ENCODE measurements around the gene FIBP. TPM values are rescaled to one million over a fixed set of nuclear protein-coding genes. Genes with fewer than 3 reads are reported as not detected.

The FIBP gene
- total and polyA plus RNA-seq, 10 of the 15 experiments (the other 5 are each of a cell fraction or from before 2014, with no cell fraction given) = 65.1 to 182 (median 94.6) TPM

DNA sequence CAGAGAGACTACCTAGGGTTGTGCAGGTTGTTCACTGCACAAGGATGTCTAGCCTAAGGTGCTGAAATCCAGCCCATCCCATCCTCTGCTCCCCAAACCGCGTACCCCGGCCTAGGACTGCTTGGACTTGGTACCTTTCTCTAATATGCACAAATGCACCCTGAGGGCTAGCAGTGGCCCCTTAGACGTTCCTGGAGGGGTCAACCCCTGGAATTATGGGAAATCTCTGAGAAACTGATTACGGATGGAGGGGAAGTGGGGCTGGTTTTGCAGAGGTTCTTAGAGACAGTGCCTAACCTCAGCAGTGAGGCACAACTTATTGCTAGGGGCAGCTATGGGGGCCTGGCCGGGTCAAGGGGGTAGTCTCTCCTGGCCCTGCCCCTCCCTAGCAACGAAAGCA is 28.1 kb upstream of the FIBP start (continued):
- no peak for TF ChIP-seq POU2F2 (IDR thresholded peaks at IDR 0.05; ENCODE audit: borderline replicate concordance, low read depth, low read length)
- no peak for TF ChIP-seq RAD51 (IDR thresholded peaks at IDR 0.05)
- no peak for TF ChIP-seq ZNF384 (IDR thresholded peaks at IDR 0.05; ENCODE audit: borderline replicate concordance, low read depth, low read length)
- TF ChIP-seq, protein P1, sequence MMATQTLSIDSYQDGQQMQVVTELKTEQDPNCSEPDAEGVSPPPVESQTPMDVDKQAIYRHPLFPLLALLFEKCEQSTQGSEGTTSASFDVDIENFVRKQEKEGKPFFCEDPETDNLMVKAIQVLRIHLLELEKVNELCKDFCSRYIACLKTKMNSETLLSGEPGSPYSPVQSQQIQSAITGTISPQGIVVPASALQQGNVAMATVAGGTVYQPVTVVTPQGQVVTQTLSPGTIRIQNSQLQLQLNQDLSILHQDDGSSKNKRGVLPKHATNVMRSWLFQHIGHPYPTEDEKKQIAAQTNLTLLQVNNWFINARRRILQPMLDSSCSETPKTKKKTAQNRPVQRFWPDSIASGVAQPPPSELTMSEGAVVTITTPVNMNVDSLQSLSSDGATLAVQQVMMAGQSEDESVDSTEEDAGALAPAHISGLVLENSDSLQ (IDR thresholded peaks at IDR 0.05) = no peak
- no peak for TF ChIP-seq ETV6 (conservative IDR thresholded peaks at IDR 0.05 in 1 of 2, IDR thresholded peaks at IDR 0.05 in 1 of 2; ENCODE audit: borderline replicate concordance in 1 of 2, low read depth in 1 of 2)
- TF ChIP-seq SP1 (IDR thresholded peaks at IDR 0.05; ENCODE audit: low read depth, low read length) = no peak
- TF ChIP-seq MEF2B (IDR thresholded peaks at IDR 0.05; ENCODE audit: partially characterized antibody, poor library complexity, severe bottlenecking) = no peak
- no peak for TF ChIP-seq NFIC (IDR thresholded peaks at IDR 0.05; ENCODE audit: low read depth, low read length)
- no peak for TF ChIP-seq SPI1 (IDR thresholded peaks at IDR 0.05; ENCODE audit: borderline replicate concordance, insufficient read depth, low read depth, low read length)
- TF ChIP-seq RCOR1 (conservative IDR thresholded peaks at IDR 0.05; ENCODE audit: low read depth, low read length) = no peak
- no peak for TF ChIP-seq IKZF2 (IDR thresholded peaks at IDR 0.05)

DNA sequence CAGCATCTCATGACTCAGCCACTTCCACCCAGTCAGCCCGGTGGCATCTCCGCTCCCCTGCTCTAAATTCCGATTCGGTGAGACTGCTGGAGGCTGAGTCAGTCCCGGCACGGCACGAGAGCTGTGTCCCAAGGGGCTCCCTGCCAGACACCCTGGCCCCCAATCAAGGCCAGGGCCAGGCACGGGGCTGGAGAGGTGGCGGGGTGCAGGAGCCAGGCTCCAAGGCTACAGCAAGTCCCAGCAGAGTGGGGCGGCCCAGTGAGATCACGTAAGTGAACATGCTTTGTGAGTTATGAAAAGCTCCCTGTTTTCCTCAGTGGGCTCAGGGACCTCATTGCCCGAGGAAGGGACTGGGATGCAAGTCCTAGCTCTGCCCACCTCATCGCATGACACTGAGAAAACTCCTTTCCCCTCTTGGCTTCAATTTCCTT is 27.6 kb upstream of the FIBP start:
- no peak for DNase-seq (ENCODE audit: low read depth, low spot score)
- ChIA-PET SMC1A (ENCODE audit: uncharacterized antibody, unreplicated experiment) (no interaction called here), CTCF (interaction anchor here (1.1 to 1.9 kb wide), 2 partner anchors 25 to 27 kb away, joined by 3 to 5 read pairs; partner anchors contain the start of gene CCDC85B), POLR2A (interaction anchor here (2.3 kb wide), 1 partner anchor 56 kb away, joined by 7 read pairs; the partner anchor contains the start of gene MUS81), RAD21 (ENCODE audit: unreplicated experiment) (no interaction called here)
- no peak overlapping the region for H3K9ac ChIP-seq (ENCODE audit: control insufficient read depth, insufficient read depth, low read length)
- no peak overlapping the region for H3K27ac ChIP-seq (ENCODE audit: control insufficient read depth, insufficient read depth)
- H3K4me1 ChIP-seq (ENCODE audit: control insufficient read depth, insufficient read depth, low read length) = peaks cover 40% of the 10 kb centered on the region
- no peaks in the 10 kb centered on the region for H3K27me3 ChIP-seq (replicated peaks in 1 of 2; ENCODE audit: control insufficient read depth in 2 of 2, insufficient read depth in 2 of 2, low read length in 1 of 2)
- H2AFZ ChIP-seq (ENCODE audit: control insufficient read depth, low read depth, low read length) = no peak overlapping the region
- no peak for ATAC-seq
- H3K4me2 ChIP-seq (ENCODE audit: control insufficient read depth, insufficient read depth) = no peak overlapping the region
- H4K20me1 ChIP-seq (ENCODE audit: control insufficient read depth, insufficient read depth) = no peaks in the 10 kb centered on the region
- no peak for FAIRE-seq
- no TSS peak for BruUV-seq (replicated peaks)
- no peaks in the 10 kb centered on the region for H3K9me3 ChIP-seq (replicated peaks; ENCODE audit: control insufficient read depth, insufficient read depth, low read length)
- H3K79me2 ChIP-seq (ENCODE audit: control insufficient read depth, insufficient read depth, low read length) = peaks cover 33% of the 10 kb centered on the region
- in situ Hi-C loops (cut with MboI) = no loop called here
- H3K36me3 ChIP-seq (ENCODE audit: control insufficient read depth in 2 of 2, insufficient read depth in 2 of 2, low read length in 1 of 2) = no peaks in the 10 kb centered on the region; a peak in 1 of 4 replicates
- 53% methylated on average over 13 of the region's 13 CpGs for WGBS (ENCODE audit: insufficient coverage, insufficient replicate concordance, low lambda C conversion rate, missing lambda C conversion rate)
- intact Hi-C loops (cut with micrococcal nuclease; ENCODE audit: unreplicated experiment) = no loop called here
- no peak overlapping the region for H3K4me3 ChIP-seq
- TF ChIP-seq SMAD5 (IDR thresholded peaks at IDR 0.05; ENCODE audit: low read depth) = no peak
- no peak for TF ChIP-seq NRF1 (conservative IDR thresholded peaks at IDR 0.05; ENCODE audit: low read depth, low read length)
- TF ChIP-seq, protein P2, sequence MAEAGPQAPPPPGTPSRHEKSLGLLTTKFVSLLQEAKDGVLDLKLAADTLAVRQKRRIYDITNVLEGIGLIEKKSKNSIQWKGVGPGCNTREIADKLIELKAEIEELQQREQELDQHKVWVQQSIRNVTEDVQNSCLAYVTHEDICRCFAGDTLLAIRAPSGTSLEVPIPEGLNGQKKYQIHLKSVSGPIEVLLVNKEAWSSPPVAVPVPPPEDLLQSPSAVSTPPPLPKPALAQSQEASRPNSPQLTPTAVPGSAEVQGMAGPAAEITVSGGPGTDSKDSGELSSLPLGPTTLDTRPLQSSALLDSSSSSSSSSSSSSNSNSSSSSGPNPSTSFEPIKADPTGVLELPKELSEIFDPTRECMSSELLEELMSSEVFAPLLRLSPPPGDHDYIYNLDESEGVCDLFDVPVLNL (IDR thresholded peaks at IDR 0.05; ENCODE audit: low read depth, low read length) = no peak
- no peak for TF ChIP-seq MXI1 (IDR thresholded peaks at IDR 0.05; ENCODE audit: low read depth, low read length)
- no peak for TF ChIP-seq BACH1 (IDR thresholded peaks at IDR 0.05; ENCODE audit: borderline replicate concordance)
- TF ChIP-seq, protein P3, sequence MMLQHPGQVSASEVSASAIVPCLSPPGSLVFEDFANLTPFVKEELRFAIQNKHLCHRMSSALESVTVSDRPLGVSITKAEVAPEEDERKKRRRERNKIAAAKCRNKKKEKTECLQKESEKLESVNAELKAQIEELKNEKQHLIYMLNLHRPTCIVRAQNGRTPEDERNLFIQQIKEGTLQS (IDR thresholded peaks at IDR 0.05; ENCODE audit: borderline replicate concordance, extremely low read depth, low read depth, low read length) = no peak
- TF ChIP-seq JUND (IDR thresholded peaks at IDR 0.05; ENCODE audit: low read depth, low read length) = no peak
- no peak for TF ChIP-seq WRNIP1 (IDR thresholded peaks at IDR 0.05; ENCODE audit: borderline replicate concordance, low read depth, low read length)
- TF ChIP-seq, protein P4, sequence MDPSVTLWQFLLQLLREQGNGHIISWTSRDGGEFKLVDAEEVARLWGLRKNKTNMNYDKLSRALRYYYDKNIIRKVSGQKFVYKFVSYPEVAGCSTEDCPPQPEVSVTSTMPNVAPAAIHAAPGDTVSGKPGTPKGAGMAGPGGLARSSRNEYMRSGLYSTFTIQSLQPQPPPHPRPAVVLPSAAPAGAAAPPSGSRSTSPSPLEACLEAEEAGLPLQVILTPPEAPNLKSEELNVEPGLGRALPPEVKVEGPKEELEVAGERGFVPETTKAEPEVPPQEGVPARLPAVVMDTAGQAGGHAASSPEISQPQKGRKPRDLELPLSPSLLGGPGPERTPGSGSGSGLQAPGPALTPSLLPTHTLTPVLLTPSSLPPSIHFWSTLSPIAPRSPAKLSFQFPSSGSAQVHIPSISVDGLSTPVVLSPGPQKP (IDR thresholded peaks at IDR 0.05; ENCODE audit: low read depth, low read length) = no peak

Measured in GM12878 (cell line).